ENCODE measurements around the gene JOSD1. TPM values are rescaled to one million over a fixed set of nuclear protein-coding genes. Genes with fewer than 3 reads are reported as not detected.

The JOSD1 gene
- total RNA-seq, 1 experiment from 2014 or later: 19.2 TPM

DNA sequence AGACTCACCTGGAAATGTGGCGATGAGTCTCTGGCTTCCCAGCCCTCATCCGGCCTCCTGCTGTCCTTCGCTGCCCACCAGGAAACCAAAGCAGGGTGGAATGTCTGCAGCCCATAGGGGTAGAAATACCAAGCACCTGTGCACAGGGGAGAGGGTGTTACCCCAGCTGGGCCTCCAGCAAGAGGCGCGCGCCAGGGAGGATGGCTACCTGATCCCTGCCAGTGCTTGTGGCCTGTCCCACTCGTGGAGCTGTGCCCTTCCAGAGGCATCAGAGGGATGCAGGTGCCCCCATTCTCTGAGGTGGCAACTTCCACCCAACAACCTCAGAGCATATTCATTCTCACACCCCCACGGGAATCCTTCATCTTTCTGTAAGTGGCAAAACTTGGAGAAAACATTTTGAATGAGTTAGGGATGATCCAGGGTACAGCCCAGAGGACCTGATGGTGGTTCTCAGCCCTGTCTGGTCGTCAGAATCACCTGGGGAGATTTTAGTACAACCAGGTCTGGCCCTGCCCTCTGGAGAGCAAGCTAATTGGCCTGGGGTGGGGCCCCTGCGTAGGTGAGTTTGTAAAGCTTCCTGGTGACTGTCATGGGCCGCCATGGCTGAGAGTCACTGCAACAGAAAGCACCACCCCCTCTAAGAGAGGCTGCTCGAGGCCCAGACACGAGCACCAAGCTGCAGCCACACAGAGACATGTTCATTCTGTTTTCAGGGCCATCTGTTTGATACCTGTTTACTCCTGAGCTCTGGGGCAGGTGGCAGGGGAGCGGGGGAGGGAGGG lies 45.1 kb upstream of the JOSD1 start:
- Histone ChIP-seq H3K79me1 (ENCODE audit: insufficient read depth, low read depth, low read length, poor library complexity, severe bottlenecking) (no peaks in the 10 kb centered on the region), H3K4me1 (ENCODE audit: insufficient read depth, low read length) (no peaks in the 10 kb centered on the region), H4K20me1 (ENCODE audit: control insufficient read depth, insufficient read depth, insufficient read length) (no peaks in the 10 kb centered on the region), H3K18ac (ENCODE audit: insufficient read length, low read depth, low read length) (no peak overlapping the region), H2BK15ac (ENCODE audit: low read depth, low read length) (no peak overlapping the region), H3K27me3 (ENCODE audit: insufficient read depth, low read length) (no peaks in the 10 kb centered on the region), H3K9me3 (ENCODE audit: control insufficient read depth, low read depth, low read length) (no peaks in the 10 kb centered on the region), H2AK5ac (ENCODE audit: insufficient read length, low read length) (no peak overlapping the region), H3K4me2 (ENCODE audit: insufficient read depth, insufficient read length, low read length) (no peak overlapping the region), H3K79me2 (ENCODE audit: insufficient read depth, low read length) (no peaks in the 10 kb centered on the region), H2BK120ac (ENCODE audit: low read depth, low read length, poor library complexity, severe bottlenecking) (no peak overlapping the region), H3T11ph (ENCODE audit: low read length) (no peak overlapping the region), H3K4ac (ENCODE audit: low read depth, low read length) (no peak overlapping the region), H2AFZ (ENCODE audit: low read length) (no peak overlapping the region), H4K5ac (ENCODE audit: insufficient read length, low read depth, low read length) (no peak overlapping the region), H4K91ac (ENCODE audit: insufficient read length, low read depth, low read length) (no peak overlapping the region), H2BK20ac (ENCODE audit: low read depth, low read length, poor library complexity, severe bottlenecking) (no peak overlapping the region), H2BK5ac (ENCODE audit: insufficient read length, low read length) (no peak overlapping the region), H3K23me2 (ENCODE audit: insufficient read length, low read depth, low read length, poor library complexity, severe bottlenecking) (no peaks in the 10 kb centered on the region), H3K56ac (ENCODE audit: insufficient read length, low read depth, low read length) (no peak overlapping the region), H3K14ac (ENCODE audit: insufficient read depth, low read length) (no peak overlapping the region), H2BK12ac (ENCODE audit: insufficient read length, low read depth, low read length) (no peak overlapping the region), H3K27ac (ENCODE audit: insufficient read length, low read depth, low read length) (no peak overlapping the region), H4K8ac (replicated peaks; ENCODE audit: insufficient read length, low read depth, low read length) (no peak overlapping the region), H3K9ac (ENCODE audit: extremely low read depth, insufficient read length, low read length) (no peak overlapping the region), H3K23ac (ENCODE audit: insufficient read length, low read depth, low read length) (no peak overlapping the region)
- Mint-ChIP-seq H3K4me1 (no peaks in the 10 kb centered on the region), H3K4me3 (no peak overlapping the region; a peak in 1 of 5 replicates), H3K36me3 (ENCODE audit: insufficient read depth in 1 of 3, low read depth in 3 of 3) (peaks cover 14 to 49% (median 16%) of the 10 kb centered on the region in 3 experiments), H3K9me3 (no peaks in the 10 kb centered on the region), H3K27ac (no peak overlapping the region), H3K27me3 (ENCODE audit: low read depth) (no peaks in the 10 kb centered on the region; the same call in 1 of the 2 replicates)
- TF ChIP-seq, protein P1, sequence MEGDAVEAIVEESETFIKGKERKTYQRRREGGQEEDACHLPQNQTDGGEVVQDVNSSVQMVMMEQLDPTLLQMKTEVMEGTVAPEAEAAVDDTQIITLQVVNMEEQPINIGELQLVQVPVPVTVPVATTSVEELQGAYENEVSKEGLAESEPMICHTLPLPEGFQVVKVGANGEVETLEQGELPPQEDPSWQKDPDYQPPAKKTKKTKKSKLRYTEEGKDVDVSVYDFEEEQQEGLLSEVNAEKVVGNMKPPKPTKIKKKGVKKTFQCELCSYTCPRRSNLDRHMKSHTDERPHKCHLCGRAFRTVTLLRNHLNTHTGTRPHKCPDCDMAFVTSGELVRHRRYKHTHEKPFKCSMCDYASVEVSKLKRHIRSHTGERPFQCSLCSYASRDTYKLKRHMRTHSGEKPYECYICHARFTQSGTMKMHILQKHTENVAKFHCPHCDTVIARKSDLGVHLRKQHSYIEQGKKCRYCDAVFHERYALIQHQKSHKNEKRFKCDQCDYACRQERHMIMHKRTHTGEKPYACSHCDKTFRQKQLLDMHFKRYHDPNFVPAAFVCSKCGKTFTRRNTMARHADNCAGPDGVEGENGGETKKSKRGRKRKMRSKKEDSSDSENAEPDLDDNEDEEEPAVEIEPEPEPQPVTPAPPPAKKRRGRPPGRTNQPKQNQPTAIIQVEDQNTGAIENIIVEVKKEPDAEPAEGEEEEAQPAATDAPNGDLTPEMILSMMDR (conservative IDR thresholded peaks at IDR 0.05): no peak
- WGBS (ENCODE audit: extremely low coverage, insufficient read length, low lambda C conversion rate): no CpG with 5 or more reads among the region's 14 CpGs
- DNase-seq: no peak
